ENCODE data around the gene QKI.

The QKI gene

GRCh38 chr6:163626073-163626867, 211.8 kb downstream of the QKI start:
- no peak for DNase-seq

GRCh38 chr6:163627274-163628062, 212.9 kb downstream of the QKI start:
- no peak for DNase-seq
